CD4-positive, alpha-beta T cell treated with Interleukin-2 at 100 ng/mL for 4 hours (primary cell): ENCODE measurements around the gene SLC7A14.
"Not testable (repeated sequence)": the region's sequence is repeated elsewhere in the genome, so short reads cannot be mapped to it uniquely, and the experiment has no call there.

Source experiments
- DNase-seq: peaks from one replicate; pipeline ENCODE4 v3.0.0-alpha.2; 2020; ENCODE audit warnings: low spot score

The SLC7A14 gene

DNA sequence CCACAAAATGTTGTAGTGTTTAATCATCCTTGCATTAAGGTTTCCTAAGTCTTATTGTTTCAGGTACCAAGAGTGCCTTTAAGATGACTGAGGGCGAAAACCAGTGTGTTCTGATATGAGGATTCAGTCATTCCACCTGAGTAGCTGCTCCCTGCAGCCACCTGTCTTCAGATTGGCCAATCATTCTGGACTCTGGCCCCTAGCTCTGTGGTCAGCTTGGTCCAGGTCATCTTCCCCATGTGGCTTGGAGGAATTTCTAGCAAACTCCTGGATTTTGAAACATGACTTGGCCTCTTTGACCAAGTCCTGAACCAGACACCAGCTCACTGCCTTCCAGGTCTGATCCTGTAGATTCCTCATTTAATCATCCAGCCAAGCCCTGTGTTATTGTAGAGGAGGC, 7.8 kb upstream of the SLC7A14 start:
- DNase-seq = no peak

DNA sequence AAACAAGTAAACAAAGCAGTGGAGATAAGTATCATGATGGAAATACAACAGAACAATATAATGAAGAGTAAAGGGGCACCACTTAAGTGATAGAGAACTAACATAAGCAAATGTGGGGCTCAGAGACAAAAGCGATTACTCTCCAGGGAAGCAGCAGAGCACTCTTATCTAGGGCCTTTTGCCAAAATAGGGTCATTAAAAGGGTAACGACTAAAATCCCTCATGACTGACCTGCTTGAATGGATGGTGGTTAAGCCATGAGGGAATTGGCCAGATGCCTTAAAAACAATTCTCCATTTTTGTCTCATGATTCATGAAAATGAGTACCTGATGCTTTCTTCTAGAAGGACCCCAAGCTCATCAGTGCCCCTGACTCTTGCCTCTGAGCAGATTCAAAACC, 3.2 kb upstream of the SLC7A14 start:
- DNase-seq = no peak

DNA sequence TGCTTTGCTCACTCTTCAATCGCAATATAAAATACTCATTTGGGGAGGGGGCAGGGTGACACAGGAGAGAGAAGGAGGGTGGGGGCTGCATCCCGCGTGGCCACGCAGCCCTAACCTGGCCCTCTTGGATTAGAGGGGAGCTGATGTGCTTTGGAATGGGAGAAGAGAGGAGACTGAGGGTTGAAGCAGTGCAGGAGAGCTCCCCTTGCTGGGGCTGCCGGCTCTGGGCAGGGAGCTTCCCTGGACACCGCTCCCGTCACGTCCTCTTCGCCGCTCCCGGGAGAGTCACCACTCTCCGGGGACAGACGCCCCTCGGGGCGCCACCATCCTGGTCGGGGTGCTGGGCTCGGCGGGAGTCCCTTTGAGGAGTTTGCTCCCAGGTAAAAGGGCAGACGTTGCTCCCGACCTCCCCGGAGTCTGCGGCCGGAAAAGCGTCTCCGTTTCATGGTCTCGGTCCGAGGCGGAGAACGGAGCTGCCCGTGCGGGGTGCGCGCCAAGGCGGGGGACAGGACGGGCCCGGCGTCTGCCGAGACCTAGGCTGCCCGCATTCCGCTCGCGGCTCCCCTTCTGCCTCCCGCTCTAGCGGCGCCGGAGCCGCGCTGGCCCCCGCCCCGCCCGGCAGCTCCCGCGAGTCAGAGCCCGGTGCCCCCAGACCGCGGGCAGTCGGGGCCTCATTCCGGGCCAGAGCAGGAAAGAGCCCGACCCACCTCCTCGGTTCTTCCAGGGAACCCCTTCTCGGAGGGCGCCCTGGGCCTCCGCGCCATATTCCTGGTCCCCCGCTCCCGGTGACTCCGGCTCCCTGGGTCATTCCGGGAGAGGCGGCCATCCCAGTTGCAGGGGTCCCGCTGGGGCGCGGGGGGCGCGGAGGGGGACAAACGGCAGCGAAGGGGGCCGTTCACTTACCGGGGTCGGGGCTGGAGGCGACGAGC, 603 bp downstream of the SLC7A14 start:
- no peak for DNase-seq

DNA sequence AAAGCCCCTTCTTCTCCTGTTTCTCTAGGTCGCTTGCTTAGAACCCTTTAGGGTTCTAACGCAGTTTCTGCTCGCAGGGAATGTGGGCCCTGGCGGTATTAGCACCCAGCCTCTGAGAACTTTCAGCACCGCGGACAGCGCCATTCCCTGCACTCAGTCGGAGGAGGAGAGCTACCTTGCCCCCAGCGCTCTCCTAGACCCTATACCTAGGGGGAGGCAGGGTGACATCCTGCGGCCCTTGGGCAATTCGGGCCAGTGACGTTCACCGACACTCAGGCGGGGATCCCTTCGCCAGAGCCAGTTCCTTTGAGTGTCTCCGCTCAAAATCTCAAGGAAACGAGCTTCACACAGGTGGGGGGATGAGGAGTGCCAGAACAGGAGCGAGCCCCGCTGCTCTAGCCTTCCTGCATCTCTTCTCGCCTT, 1.3 kb downstream of the SLC7A14 start:
- peak; percentile 5 for DNase-seq

DNA sequence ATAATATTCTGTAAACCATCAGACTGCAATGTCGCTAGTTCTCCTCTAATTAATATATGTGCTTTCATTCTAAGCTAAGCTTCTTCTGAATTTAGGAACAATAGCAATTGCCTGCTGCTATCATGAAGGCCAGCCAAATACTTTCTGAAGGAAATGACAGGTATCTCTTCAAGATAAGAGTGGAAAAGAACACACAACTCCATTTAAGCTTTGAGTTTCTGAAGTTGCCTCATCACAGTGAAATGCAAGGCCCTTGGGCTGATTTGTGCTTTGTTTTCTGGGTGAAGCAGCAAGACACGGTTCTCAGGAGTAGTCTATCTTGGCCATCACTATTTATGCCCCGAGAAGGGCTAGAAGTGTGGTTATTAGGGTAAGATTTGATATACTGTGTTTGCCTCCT, 6.2 kb downstream of the SLC7A14 start:
- no peak for DNase-seq

DNA sequence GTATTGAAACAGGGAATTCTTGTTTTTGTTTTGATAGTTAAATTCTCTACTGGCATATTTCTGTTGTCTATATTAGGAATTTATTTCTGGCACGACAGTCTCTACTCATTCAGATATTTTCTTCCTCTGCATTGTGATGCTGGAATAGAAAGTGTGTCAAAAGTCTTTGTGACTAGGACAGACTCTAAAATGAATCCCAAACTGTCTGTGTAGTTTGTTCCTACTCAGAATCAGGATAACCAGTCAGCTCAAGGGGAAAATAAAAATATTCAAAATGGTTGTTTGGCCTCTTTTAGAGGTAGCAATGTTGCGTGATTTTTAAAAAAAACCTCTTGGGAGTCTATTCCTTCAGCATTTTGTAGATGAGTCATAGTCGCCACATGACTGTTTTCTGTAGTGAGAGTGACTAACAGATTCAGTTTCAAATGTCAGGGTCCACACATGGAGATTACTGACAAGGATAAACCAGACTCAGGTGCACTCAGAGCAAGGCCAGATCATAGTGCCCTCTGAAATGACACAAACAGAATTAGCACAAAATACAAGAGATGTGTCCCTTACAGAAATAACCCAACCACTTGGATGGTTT, 13.1 kb downstream of the SLC7A14 start:
- DNase-seq = no peak

DNA sequence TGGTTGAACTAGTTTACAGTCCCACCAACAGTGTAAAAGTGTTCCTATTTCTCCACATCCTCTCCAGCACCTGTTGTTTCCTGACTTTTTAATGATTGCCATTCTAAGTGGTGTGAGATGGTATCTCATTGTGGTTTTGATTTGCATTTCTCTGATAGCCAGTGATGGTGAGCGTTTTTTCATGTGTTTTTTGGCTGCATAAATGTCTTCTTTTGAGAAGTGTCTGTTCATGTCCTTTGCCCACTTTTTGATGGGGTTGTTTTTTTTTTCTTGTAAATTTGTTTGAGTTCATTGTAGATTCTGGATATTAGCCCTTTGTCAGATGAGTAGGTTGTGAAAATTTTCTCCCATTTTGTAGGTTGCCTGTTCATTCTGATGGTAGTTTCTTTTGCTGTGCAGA, 18.3 kb downstream of the SLC7A14 start:
- not testable (repeated sequence) for DNase-seq

DNA sequence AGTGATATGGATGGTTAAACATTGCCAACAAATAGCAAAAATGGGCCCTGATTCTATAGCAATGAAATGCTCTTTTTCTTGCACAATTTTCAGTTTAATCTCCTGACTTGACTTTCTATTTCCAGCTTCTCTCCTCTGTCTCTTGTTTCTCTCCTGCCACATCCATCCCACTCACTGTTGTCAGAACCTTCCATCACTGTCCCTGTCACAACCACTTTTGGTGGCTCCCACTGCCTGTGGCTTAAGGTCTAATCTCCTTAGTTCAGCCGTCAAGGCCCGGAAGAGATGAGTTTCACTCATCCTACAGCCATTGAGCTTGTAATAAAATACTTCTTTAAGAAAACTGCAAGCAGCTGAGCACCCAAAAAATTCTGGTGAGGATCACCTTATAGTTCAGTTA, 19.5 kb downstream of the SLC7A14 start:
- no peak for DNase-seq

DNA sequence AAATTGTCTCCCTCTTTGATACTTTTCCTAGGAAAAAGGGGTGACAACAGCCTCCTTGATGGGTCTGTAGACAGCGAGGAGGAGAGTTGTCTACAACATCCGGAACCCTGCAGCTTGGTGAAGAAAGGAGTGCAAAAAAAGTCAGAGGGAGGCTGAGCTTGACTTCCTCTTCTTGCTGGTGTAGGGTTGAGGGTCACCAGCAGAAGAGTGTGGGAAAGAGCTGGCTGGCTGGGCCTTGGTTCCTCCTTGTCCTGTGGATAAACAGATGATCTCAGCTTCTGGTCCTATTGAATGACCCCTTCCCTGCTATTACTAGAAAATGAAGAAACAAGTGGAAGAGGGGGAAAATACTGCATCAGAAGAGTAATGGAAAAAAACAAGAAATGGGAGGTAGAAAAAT, 20.4 kb downstream of the SLC7A14 start:
- DNase-seq = no peak

DNA sequence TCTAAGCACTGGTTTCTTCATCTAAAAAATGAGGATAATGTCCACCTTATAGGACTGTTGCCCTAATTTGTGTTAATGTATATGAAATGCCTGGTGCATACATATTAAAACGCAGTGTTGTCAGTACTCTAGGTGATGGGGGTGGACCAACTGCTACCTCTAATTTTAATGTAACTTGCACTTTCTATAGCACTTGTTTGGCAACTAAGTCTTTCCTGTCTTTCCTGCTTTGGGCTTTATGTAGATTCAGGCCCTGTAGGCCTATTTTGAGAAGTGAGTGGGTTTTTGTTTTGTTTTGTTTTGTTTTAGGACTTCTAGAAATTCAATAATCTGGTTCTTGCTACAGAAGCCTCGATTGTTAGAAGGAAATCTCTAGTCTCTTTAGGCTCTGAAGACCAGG, 21.2 kb downstream of the SLC7A14 start:
- no peak for DNase-seq

DNA sequence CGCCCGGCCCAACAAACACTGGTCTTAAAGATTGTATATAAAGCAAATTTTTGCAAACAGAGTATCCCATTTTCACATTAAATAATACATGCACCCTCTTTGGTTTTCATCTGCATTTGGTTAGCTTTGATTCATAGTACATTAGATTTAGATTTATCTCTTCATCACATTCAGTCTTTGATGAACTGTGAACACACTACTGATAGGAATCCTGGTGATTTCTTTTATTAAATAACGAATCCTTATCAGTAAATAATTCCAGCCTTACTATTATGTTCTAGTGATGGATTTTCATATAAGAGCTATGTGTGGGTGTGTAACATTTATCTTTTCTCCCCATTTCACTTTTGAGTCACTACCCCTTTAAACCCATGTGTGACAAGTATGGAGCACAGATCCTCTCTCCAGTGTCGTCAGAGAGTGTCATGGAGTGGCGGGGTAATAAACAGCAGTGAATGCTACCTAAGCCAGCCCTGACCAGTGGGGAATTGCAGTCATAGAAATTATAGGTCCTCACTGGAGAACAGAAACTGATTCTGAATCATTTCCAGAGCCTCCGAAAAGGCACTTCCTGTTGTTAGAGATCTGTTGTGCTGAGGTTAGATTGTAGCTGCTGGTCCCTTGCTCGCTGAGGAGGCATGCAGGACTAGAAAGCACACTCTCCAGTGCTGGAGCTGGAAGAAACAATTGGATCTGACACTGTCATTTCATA, 22.0 kb downstream of the SLC7A14 start:
- DNase-seq = no peak

DNA sequence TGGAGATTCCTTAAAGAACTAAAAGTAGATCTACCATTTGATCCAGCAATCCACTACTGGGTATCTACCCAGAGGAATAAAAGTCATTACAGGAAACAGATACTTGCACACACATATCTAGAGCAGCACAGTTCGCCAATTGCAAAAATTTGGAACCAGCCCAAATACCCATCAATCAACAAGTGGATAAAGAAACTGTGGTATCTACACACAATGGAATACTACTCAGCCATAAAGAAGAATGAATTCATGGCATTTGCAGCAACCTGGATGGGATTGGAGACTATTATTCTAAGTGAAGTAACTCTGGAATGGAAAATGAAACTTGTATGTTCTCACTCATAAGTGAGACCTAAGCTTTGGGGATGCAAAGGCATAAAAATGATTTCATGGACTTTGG, 23.8 kb downstream of the SLC7A14 start:
- no peak for DNase-seq

DNA sequence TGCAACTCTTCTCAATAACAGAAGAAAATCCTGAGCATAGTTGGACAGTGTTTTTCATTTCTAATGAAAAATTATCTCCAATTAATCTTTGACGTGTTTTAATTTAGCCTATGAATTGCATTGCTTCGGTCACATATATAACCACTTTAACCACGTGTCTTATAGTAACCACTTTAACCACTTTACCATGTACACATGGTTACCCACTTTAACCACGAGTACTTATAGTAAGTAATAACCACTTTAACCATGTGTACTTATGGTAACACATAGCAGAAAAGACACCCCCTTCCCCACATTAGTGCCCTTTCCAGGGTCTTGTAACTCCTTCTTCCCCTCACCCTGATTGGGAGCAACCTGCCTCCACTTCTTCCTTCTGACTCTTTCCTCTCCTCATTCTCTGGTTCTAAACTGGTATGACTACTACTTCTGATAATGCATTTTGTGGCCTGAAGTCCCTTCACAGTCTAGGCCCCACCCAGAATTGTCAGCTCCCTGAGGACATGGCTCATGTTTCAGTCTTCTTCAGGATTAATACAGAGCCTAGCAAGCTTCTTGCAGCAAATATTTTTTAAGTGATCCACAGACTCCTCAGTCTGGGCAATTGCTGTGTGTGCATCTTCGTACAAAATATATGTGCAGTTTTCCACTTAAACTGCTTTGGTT, 25.0 kb downstream of the SLC7A14 start:
- no peak for DNase-seq

DNA sequence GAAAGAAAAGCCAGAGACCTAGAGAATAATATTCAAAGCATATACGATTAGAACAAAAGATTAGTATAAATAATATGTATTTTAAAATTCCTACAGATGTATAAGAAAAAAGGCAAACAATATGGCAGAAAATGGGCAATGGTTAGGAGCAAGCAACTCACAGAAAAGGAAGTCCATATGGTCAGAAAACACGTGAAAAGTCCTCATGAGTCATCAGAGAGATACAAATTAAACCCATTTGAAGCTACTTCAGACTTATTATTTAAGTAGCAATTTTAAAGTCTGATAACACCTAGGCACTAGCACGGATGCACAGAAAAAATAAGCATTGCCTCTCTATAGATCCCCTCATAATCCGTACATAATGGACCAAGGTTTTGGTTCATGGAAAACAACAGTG, 25.6 kb downstream of the SLC7A14 start:
- DNase-seq = no peak

DNA sequence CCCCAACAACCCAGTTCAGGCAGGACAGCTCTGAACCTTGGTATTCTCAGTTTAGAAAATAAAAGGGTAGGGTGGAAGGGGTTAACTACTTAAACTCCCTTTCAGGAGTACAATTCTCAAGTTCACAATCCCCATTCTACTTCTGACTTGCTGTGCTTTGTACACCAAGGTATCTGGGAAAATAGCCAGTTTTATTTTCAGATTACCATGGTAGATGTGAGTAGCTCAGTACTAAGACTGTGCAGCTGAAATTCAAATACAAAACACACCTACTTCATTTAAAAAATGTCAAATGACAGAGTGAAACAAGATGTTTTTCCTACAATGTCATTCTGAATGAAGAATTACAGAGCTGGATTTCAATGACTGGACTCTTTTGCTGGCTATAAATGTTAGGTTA, 27.4 kb downstream of the SLC7A14 start:
- no peak for DNase-seq

DNA sequence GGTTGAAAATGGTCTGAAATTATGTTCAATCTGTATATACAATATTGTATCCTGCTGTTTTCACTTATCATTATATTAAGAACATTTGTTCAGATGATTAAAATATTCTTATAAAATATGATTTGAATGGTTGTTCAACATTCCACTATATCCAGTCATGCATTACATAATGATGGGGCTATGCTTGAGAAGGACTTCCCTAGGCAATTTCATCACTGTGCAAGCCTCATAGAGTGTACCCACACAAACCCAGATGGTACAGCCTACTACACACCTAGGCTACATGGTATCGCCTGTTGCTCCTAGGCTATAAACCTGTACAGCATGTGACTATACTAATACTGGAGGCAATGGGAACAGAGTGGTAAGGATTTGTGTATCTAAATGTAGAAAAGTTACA, 30.5 kb downstream of the SLC7A14 start:
- no peak for DNase-seq

DNA sequence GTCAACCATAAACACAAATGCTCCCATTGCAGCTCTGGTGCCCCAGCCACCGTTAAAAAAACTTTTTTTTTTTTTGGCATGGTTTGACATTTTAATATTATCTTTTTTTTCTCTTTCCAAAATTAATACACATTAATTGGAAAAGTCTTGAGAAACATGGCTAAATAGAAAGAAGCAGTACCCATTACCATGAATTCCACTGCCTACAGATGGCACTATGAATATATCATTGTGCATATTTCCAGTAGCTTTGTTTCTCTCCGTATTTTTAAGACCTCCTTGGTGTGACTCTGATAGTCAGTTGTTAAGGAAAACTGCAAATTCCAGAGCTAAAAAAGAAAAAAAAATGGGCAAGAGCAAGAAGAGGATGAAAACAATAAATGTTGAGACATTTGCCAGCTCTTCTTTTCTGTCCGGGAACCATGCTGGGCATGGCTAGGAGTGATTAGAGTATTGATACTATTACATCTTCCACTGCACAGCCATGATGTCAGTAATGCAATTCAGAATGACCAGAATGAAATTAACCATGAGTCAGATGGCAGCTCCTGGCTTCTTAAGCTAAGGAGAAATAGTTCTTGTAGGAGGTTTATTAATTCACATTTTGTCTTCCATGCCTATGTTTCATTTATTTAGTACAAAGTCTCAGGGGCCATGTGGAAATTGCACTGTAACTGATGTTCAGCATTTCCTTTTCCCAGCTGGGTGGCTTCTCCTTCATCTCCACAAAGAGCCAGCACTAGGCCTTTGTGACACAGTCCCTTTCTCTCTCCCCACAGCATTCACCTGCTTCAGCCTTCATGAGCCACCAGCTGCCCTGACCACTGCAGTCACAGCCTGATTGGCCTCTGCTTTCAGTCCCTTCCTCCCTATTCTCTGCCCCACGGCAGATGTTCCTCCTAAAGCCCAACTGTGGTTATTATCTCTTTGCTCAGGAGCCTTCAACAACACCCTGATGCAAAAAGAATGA, 31.8 kb downstream of the SLC7A14 start:
- DNase-seq = no peak

DNA sequence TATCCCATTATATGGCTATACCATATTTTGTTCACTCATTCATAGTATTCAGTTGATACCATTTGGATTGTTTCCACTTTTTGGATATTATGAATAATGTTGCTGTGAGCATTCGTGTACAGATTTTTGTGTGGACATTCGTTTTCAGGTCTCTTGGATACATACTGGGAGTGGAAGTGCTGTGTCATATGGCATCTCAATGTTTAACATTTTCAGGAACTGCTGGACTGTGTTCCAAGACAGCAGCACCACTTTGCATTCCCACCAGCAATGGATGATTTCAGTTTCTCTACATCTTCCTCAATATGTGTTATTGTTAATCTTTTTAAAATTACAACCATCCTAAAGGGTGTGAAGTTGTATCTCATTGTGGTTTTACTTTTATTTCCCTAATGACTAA, 34.6 kb downstream of the SLC7A14 start:
- DNase-seq = no peak

DNA sequence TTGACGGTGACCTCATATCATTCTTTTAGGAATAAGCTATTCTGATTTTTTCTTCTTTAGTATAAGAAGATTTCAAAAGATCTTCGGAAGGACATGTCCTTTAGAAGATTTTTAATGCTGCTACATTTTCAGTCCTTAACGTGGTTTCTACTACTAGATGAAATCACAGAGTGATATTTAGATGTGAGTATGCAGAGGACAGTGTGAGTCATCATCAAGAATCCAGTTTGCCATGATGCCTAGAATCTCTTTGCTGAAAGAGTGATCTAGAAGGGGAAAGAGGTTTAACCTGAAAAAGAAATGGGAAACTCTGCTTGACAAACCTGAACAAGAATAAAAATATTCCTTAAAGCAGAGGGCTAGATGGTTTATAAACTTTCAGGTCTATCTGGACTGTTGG, 43.2 kb downstream of the SLC7A14 start:
- no peak for DNase-seq

DNA sequence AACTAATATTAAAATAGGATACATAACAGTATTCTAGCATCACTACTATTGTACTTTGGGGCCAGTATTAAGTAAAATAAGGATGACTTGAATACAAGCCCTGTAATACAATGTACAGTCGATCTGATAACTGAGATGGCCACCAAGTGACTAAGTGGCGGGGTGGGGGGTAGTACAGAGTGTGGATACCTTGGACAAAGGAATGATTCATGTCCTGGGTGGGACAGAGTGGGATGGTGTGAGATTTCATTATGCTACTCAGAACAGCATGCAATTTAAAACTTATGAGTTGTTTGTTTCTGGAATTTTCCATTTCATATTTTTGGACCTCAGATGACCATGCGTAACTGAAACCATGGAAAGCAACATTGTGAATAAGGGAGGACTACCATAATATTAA, 46.0 kb downstream of the SLC7A14 start:
- DNase-seq = no peak

DNA sequence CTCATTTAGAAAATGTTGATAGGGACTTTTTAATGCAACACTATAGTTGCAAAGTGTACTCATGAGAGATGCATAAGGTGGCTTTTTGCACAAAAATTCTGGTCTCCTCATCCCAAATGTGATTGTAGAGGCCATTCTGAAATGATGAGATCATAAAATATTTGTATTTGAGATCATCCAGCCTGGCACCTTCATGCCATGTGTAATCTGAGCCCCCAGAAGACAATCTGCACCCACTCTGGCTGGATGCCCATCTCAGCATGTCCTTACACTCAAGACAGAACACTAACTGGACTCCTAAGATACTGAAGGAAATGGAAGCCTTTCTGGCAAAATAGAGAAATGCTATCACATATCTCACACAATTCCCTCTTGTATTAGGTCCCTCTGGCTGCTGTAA, 49.2 kb downstream of the SLC7A14 start:
- no peak for DNase-seq
